Smooth muscle cell (in vitro differentiated cells): ENCODE data around the gene ERC2. TPM values are rescaled to one million over a fixed set of nuclear protein-coding genes. Genes with fewer than 3 reads are reported as not detected.

ENCODE experiments used
- DNase-seq: peaks from one replicate; lab custom pipeline; 2025; ENCODE audit not compliant: unreplicated experiment; lab: John Stamatoyannopoulos, UW
- H2AFZ ChIP-seq: fragments of 200-600 bp; sonication (generic); 2 replicates; pipeline ENCODE4 v1.6.0; 2016; ENCODE audit warnings: antibody characterized with exemption, low read depth, mild to moderate bottlenecking
- H3F3A ChIP-seq: fragments of 200-600 bp; sonication (generic); 2 replicates; pipeline ENCODE4 v1.6.0; 2017; ENCODE audit warnings: antibody characterized with exemption, low read depth
- H3K27ac ChIP-seq: fragments of 200-600 bp; sonication (generic); 2 replicates; pipeline ENCODE4 v1.5.1; 2016; ENCODE audit warnings: low read depth, mild to moderate bottlenecking
- H3K27me3 ChIP-seq: fragments of 200-600 bp; sonication (generic); 2 replicates; pipeline ENCODE4 v1.6.1; 2016; ENCODE audit warnings: low read depth, mild to moderate bottlenecking
- H3K36me3 ChIP-seq: fragments of 200-600 bp; sonication (generic); 2 replicates; pipeline ENCODE4 v1.5.1; 2016; ENCODE audit warnings: low read depth
- H3K4me1 ChIP-seq: fragments of 200-600 bp; sonication (generic); 2 replicates; pipeline ENCODE4 v1.5.1; 2016; ENCODE audit warnings: low read depth
- H3K4me2 ChIP-seq: fragments of 200-600 bp; sonication (generic); 2 replicates; pipeline ENCODE4 v1.6.0; 2016; ENCODE audit warnings: mild to moderate bottlenecking
- H3K4me3 ChIP-seq: fragments of 200-600 bp; sonication (generic); 2 replicates; pipeline ENCODE4 v1.5.1; 2016; ENCODE audit warnings: mild to moderate bottlenecking
- H3K79me2 ChIP-seq: fragments of 200-600 bp; sonication (generic); 2 replicates; pipeline ENCODE4 v1.6.0; 2016; ENCODE audit warnings: low read depth, mild to moderate bottlenecking
- H3K9ac ChIP-seq: fragments of 200-600 bp; sonication (generic); 2 replicates; pipeline ENCODE4 v1.6.0; 2016; ENCODE audit warnings: low read depth
- H3K9me3 ChIP-seq: fragments of 200-600 bp; sonication (generic); replicated peaks from 2 replicates; pipeline ENCODE4 v1.5.1; 2016; ENCODE audit warnings: low read depth
- H4K20me1 ChIP-seq: fragments of 200-600 bp; sonication (generic); 2 replicates; pipeline ENCODE4 v1.6.0; 2016; ENCODE audit warnings: low read depth
- CTCF ChIP-seq: fragments of 200-600 bp; sonication (generic); IDR thresholded peaks from 2 replicates; pipeline ENCODE4 v1.5.1; 2017; ENCODE audit warnings: borderline replicate concordance, mild to moderate bottlenecking, antibody characterized with exemption; ENCODE audit not compliant: insufficient read depth, poor library complexity, severe bottlenecking
- WGBS: methylation state at CpG from one replicate; pipeline ENCODE4 v1.1.7; 2016; ENCODE audit warnings: low lambda C conversion rate; 5-methylcytosine and 5-hydroxymethylcytosine counted together
- polyA plus RNA-seq: library from polyadenylated mRNA; unstranded; fragments of >200 nt; fragmentation: Nextera tagmentation; extraction: Ambion mirVana; gene quantifications from 2 replicates; pipeline ENCODE4 v1.2.1, GENCODE V29; 2016
- total RNA-seq: library from RNA; depleted of rRNA; stranded (reverse); fragments of >200 nt; gene quantifications from 2 replicates; pipeline ENCODE4 v1.2.3, GENCODE V29; 2014

Gene ERC2
- total and polyA plus RNA-seq, 2 experiments from 2014 or later: 1.1 TPM; not detected in 1

- Histone ChIP-seq H3K27me3 (no peaks in the 10 kb centered on the region), H3K79me2 (peaks cover 56% of the 10 kb centered on the region), H3K4me2 (peak overlapping the region; percentile 93), H3F3A (peaks cover 6% of the 10 kb centered on the region), H3K36me3 (no peaks in the 10 kb centered on the region), H3K9me3 (no peaks in the 10 kb centered on the region), H3K27ac (peak overlapping the region; percentile 86), H4K20me1 (peaks cover 22% of the 10 kb centered on the region), H3K4me3 (peak overlapping the region; percentile 86), H2AFZ (peak overlapping the region; percentile 68), H3K9ac (peak overlapping the region; percentile 81), H3K4me1 (peaks cover 24% of the 10 kb centered on the region)
- DNase-seq: no peak
- 5% methylated on average over 33 of the region's 42 CpGs for WGBS
- TF ChIP-seq CTCF: no peak
Observed at GRCh38 chr3:55480911-55481743, 987.1 kb downstream of the ERC2 start.

- H3K9me3 ChIP-seq: no peaks in the 10 kb centered on the region
- no peak overlapping the region for H2AFZ ChIP-seq
- no peaks in the 10 kb centered on the region for H3K36me3 ChIP-seq
- no peak for TF ChIP-seq CTCF
- peaks cover 37% of the 10 kb centered on the region for H4K20me1 ChIP-seq
- H3K79me2 ChIP-seq: peaks cover 38% of the 10 kb centered on the region
- no peaks in the 10 kb centered on the region for H3K27me3 ChIP-seq
- H3K27ac ChIP-seq: no peak overlapping the region
- DNase-seq: no peak
- peak overlapping the region; percentile 93 for H3K4me2 ChIP-seq
- peak overlapping the region; percentile 86 for H3K4me3 ChIP-seq
- H3F3A ChIP-seq: peaks cover 6% of the 10 kb centered on the region
- H3K9ac ChIP-seq: no peak overlapping the region
- H3K4me1 ChIP-seq: peaks cover 8% of the 10 kb centered on the region
- 83% methylated on average over 9 of the region's 9 CpGs for WGBS
Observed at GRCh38 chr3:55477306-55478303, 990.7 kb downstream of the ERC2 start.

GRCh38 chr3:55476515-55476914, 991.8 kb downstream of the ERC2 start:
- no peak for TF ChIP-seq CTCF
- Histone ChIP-seq H3K27me3 (no peaks in the 10 kb centered on the region), H3K9me3 (no peaks in the 10 kb centered on the region), H3K4me2 (peak overlapping the region; percentile 93), H3K4me1 (peaks cover 3% of the 10 kb centered on the region), H3K4me3 (peak overlapping the region; percentile 86), H3F3A (peaks cover 6% of the 10 kb centered on the region), H3K27ac (no peak overlapping the region), H3K79me2 (peaks cover 34% of the 10 kb centered on the region), H3K9ac (no peak overlapping the region), H4K20me1 (peaks cover 41% of the 10 kb centered on the region), H2AFZ (no peak overlapping the region), H3K36me3 (peaks cover 5% of the 10 kb centered on the region)
- no peak for DNase-seq
- WGBS: 59% methylated on average over 3 of the region's 3 CpGs
